Rectal smooth muscle tissue (tissue), 1 donor: ENCODE measurements around the gene CACNA2D2.

Source experiments
- H3K27ac ChIP-seq: one replicate; pipeline ENCODE4 v1.7.0; 2013; ENCODE audit warnings: low read depth, low read length, inconsistent platforms
- H3K27me3 ChIP-seq: one replicate; pipeline ENCODE4 v1.7.0; 2013; ENCODE audit warnings: low read length; ENCODE audit not compliant: control insufficient read depth, insufficient read depth
- H3K36me3 ChIP-seq: one replicate; pipeline ENCODE4 v1.7.0; 2013; ENCODE audit warnings: low read length; ENCODE audit not compliant: control insufficient read depth, insufficient read depth
- H3K4me1 ChIP-seq: one replicate; pipeline ENCODE4 v1.7.0; 2013; ENCODE audit warnings: low read length; ENCODE audit not compliant: control insufficient read depth, insufficient read depth
- H3K4me3 ChIP-seq: one replicate; pipeline ENCODE4 v1.7.0; 2013; ENCODE audit warnings: low read length
- H3K9ac ChIP-seq: one replicate; pipeline ENCODE4 v1.7.0; 2013; ENCODE audit warnings: low read length

CACNA2D2 gene

GRCh38 chr3:50504681-50505080 is 1.2 kb upstream of the CACNA2D2 start:
- Histone ChIP-seq H3K4me3 (no peak overlapping the region), H3K27ac (no peak overlapping the region), H3K9ac (no peak overlapping the region), H3K27me3 (peaks cover 7% of the 10 kb centered on the region), H3K4me1 (peaks cover 2% of the 10 kb centered on the region), H3K36me3 (no peaks in the 10 kb centered on the region)

- Histone ChIP-seq H3K9ac (no peak overlapping the region), H3K4me1 (peaks cover 2% of the 10 kb centered on the region), H3K27ac (no peak overlapping the region), H3K36me3 (no peaks in the 10 kb centered on the region), H3K4me3 (peak overlapping the region; percentile 66), H3K27me3 (peaks cover 7% of the 10 kb centered on the region)
Observed at GRCh38 chr3:50502584-50503423, 630 bp downstream of the CACNA2D2 start.

GRCh38 chr3:50502225-50502583 is 1.2 kb downstream of the CACNA2D2 start:
- H3K4me1 ChIP-seq = peaks cover 2% of the 10 kb centered on the region
- no peak overlapping the region for H3K9ac ChIP-seq
- peaks cover 7% of the 10 kb centered on the region for H3K27me3 ChIP-seq
- no peak overlapping the region for H3K27ac ChIP-seq
- H3K36me3 ChIP-seq = no peaks in the 10 kb centered on the region
- H3K4me3 ChIP-seq = peak overlapping the region; percentile 66

DNA sequence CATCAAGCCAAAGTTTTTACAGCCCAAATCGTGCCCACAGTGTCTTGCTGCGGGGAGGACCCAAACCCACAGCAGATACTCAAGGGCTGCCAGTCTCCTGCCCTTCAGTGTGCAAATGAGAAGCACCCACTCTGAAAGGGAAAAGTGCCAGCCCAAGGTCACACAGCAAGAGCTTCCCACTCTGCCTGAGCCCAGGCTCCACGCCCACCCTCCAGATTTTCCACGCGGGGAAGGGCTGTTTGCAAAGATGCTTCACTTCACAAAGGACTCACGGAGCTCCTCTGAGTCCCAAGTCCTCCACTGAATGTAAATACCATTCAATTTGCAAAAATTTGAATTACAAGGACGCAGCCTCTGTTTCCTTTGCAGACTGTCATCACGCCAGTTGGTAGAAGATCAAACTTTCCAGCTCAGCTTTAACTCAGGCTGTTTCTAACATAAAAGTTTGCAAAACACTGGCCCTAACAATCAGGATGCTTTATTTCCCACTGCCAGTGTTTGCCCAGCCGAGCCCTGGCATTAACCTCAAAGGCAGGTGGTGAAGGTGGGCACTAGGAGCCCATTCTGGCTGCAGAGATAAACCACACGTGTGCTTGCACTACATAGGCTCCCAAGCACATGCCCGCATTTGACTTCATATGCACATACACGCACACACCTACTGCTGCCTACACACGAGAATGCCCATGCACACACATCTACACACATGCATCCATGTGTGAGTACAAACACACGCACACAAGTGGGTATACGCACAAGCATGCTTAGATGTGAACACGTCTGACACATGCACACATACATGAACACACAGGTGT is 7.6 kb downstream of the CACNA2D2 start:
- Histone ChIP-seq H3K4me1 (no peaks in the 10 kb centered on the region), H3K4me3 (no peak overlapping the region), H3K27me3 (no peaks in the 10 kb centered on the region), H3K9ac (no peak overlapping the region), H3K36me3 (no peaks in the 10 kb centered on the region), H3K27ac (no peak overlapping the region)

DNA sequence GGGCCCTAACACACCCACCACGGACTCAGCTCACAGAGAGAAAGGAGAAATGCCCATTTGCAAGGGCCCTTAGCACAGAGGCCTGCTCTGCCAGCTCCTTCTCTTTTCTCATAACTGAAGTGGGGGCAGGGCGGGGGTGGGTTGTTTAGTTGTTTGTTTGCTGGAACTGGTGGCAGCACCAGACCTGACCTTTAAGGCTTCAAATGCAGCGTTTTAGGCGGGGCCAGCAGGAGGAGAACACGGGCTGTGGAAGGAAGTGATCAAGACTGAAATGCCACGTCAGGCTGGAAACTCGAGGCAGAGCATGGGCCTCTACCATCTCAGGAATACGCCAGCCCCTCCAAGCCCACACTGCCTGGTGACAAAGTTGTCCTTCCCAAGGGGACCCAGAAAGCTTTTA is 9.3 kb downstream of the CACNA2D2 start:
- no peaks in the 10 kb centered on the region for H3K27me3 ChIP-seq
- no peaks in the 10 kb centered on the region for H3K36me3 ChIP-seq
- H3K4me1 ChIP-seq = no peaks in the 10 kb centered on the region
- H3K9ac ChIP-seq = no peak overlapping the region
- no peak overlapping the region for H3K4me3 ChIP-seq
- H3K27ac ChIP-seq = no peak overlapping the region

DNA sequence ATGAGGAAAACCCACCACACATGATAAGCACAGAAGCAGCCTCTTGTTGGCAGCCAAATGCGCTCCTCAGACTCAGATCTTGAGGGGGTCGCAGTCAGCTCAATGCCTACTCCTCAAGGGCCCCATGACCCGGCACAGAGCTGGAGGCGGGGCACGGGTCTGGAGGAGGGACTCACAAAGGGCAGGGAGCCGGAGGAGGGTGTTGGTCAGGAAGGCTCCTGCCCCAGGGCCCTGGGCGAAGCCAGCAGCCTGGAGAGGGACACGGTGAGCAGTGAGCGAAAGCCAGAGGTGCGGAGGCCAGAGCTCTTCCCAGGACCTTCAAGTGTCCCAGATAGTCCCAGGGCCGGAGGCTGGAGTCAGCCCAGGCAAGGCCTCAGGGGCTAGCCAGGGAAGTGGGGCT is 9.8 kb downstream of the CACNA2D2 start:
- Histone ChIP-seq H3K9ac (no peak overlapping the region), H3K27ac (no peak overlapping the region), H3K27me3 (no peaks in the 10 kb centered on the region), H3K4me1 (no peaks in the 10 kb centered on the region), H3K36me3 (no peaks in the 10 kb centered on the region), H3K4me3 (no peak overlapping the region)

GRCh38 chr3:50493086-50493485 is 10.3 kb downstream of the CACNA2D2 start:
- H3K9ac ChIP-seq = no peak overlapping the region
- no peaks in the 10 kb centered on the region for H3K36me3 ChIP-seq

DNA sequence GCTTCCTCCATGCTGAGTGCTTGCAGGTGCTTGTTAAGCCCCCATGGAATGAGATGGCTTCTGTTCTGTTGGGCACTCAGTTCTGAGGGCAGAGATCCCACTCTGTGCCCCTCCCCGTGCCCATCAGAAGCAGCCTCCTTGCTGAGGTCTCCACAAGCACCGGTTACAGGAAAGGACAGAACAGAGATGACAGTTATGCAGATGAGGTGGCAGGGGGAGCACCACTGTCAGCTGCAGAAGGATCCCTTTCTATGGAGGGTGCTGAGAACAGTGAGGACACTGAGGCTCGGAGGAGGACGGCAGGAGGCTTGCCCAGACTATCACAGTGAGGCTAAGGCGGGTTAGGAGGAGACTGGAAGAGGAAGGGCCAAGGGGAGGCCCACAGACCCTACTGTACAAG is 12.4 kb downstream of the CACNA2D2 start:
- H3K36me3 ChIP-seq = no peaks in the 10 kb centered on the region
- H3K9ac ChIP-seq = no peak overlapping the region
- no peak overlapping the region for H3K27ac ChIP-seq
- H3K4me1 ChIP-seq = no peaks in the 10 kb centered on the region
- no peak overlapping the region for H3K4me3 ChIP-seq
- H3K27me3 ChIP-seq = no peaks in the 10 kb centered on the region

More at GRCh38 chr3:50493086-50493485, 10.3 kb downstream of the CACNA2D2 start:
- Histone ChIP-seq H3K4me3 (no peak overlapping the region), H3K27me3 (no peaks in the 10 kb centered on the region), H3K4me1 (no peaks in the 10 kb centered on the region), H3K27ac (no peak overlapping the region)

DNA sequence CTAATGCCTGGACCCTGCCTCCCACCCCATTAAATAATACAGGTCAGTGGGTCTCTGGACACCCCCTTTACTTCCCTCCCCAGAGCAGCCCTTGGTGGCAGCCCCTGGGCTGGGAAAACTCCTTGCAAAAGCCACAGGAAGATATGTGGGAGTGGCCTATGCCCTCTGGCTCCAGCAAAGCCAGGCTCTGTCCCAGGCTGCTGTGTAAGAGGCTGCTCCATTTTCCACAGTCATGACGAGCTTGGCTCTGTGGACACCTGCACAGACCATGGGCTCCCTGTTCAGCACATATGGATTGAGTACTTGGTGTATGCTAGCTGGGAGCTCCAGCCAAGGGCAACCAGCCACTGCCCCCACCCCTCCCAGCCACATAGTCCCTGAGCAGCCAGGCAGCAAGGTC is 13.0 kb downstream of the CACNA2D2 start:
- H3K27ac ChIP-seq = no peak overlapping the region
- no peaks in the 10 kb centered on the region for H3K27me3 ChIP-seq
- H3K36me3 ChIP-seq = no peaks in the 10 kb centered on the region
- H3K4me1 ChIP-seq = no peaks in the 10 kb centered on the region
- H3K9ac ChIP-seq = no peak overlapping the region
- no peak overlapping the region for H3K4me3 ChIP-seq

GRCh38 chr3:50487181-50487580 is 16.3 kb downstream of the CACNA2D2 start:
- H3K4me3 ChIP-seq = no peak overlapping the region
- no peak overlapping the region for H3K9ac ChIP-seq
- H3K36me3 ChIP-seq = no peaks in the 10 kb centered on the region
- no peaks in the 10 kb centered on the region for H3K27me3 ChIP-seq
- H3K27ac ChIP-seq = no peak overlapping the region
- H3K4me1 ChIP-seq = no peaks in the 10 kb centered on the region

- Histone ChIP-seq H3K27me3 (no peaks in the 10 kb centered on the region), H3K27ac (no peak overlapping the region)
Observed at GRCh38 chr3:50486219-50486888, 17.1 kb downstream of the CACNA2D2 start.

DNA sequence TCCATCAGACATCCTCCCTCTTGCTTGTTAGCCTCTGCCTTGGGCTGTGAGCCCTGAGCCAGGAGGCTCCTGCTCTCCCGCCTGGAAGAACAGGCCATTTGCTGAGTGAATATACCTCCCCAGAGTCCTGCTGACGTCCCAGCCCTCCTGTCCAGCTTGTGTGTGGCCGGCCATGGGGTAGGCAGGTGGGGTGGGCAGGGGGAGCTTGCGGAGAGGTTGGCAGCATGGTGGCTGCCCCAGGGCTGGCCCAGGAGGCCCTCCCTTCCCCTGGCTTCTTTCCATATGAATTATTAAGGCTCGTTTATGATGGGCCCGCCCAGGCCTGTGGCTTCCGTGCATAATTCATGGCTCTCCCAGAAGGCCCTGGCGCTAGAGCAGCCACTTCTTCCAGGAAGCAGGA is 18.7 kb downstream of the CACNA2D2 start:
- Histone ChIP-seq H3K9ac (no peak overlapping the region), H3K27ac (no peak overlapping the region), H3K4me3 (no peak overlapping the region), H3K4me1 (no peaks in the 10 kb centered on the region), H3K36me3 (no peaks in the 10 kb centered on the region), H3K27me3 (no peaks in the 10 kb centered on the region)

More at GRCh38 chr3:50486219-50486888, 17.1 kb downstream of the CACNA2D2 start:
- H3K36me3 ChIP-seq = no peaks in the 10 kb centered on the region
- no peak overlapping the region for H3K4me3 ChIP-seq
- H3K4me1 ChIP-seq = no peaks in the 10 kb centered on the region
- H3K9ac ChIP-seq = no peak overlapping the region
